Activated naive CD4-positive, alpha-beta T cell treated with anti-CD3 and anti-CD28 coated beads for 36 hours (primary cell): ENCODE results near the gene ICOSLG. TPM values are rescaled to one million over a fixed set of nuclear protein-coding genes. Genes with fewer than 3 reads are reported as not detected.
"Not testable (repeated sequence)": the region's sequence is repeated elsewhere in the genome, so short reads cannot be mapped to it uniquely, and the experiment has no call there.

Experiments
- CTCF ChIA-PET: fragments of 350-600 bp; sonication (Branson Sonifier 250); formaldehyde crosslinking; loops from one replicate; lab custom pipeline; 2021; ENCODE audit warnings: antibody characterized with exemption; lab: Charles Lee
- DNase-seq: peaks from one replicate; pipeline ENCODE4 v3.0.0-alpha.2; 2020
- H3K27ac Mint-ChIP-seq: one replicate; pipeline ENCODE4 v1.8.0; 2021; ENCODE audit warnings: mild to moderate bottlenecking, mixed read lengths
- H3K27me3 Mint-ChIP-seq: one replicate; pipeline ENCODE4 v1.8.0; 2021; ENCODE audit warnings: low read depth, mixed read lengths
- H3K36me3 Mint-ChIP-seq: one replicate; pipeline ENCODE4 v1.8.0; 2021; ENCODE audit warnings: low read depth, mixed read lengths
- H3K4me1 Mint-ChIP-seq: one replicate; pipeline ENCODE4 v1.8.0; 2021; ENCODE audit warnings: low read depth, mixed read lengths
- H3K4me3 Mint-ChIP-seq: one replicate; pipeline ENCODE4 v1.8.0; 2021; ENCODE audit warnings: mild to moderate bottlenecking, moderate library complexity, mixed read lengths
- H3K9me3 Mint-ChIP-seq: one replicate; pipeline ENCODE4 v1.8.0; 2021; ENCODE audit warnings: mixed read lengths
- intact Hi-C: fragments of 100-400 bp; cut with micrococcal nuclease; formaldehyde crosslinking; loops from one replicate; pipeline ENCODE4 v1.15.1; 2023
- total RNA-seq, 2 experiments: library from RNA; stranded (reverse); gene quantifications; one replicate each; pipeline ENCODE4 v1.2.3, GENCODE V29; 2021

The ICOSLG gene
- total RNA-seq, 2 experiments from 2014 or later, result 1.4 to 1.9 TPM

GRCh38 chr21:44261675-44262295 is 21.0 kb upstream of the ICOSLG start, which contains the start of gene DNMT3L:
Gene DNMT3L (minus strand): TSS chr21:44261897. CDS start chr21:44261259, 638 bp downstream.
- Mint-ChIP-seq H3K36me3 (no peaks in the 10 kb centered on the region), H3K9me3 (no peaks in the 10 kb centered on the region), H3K4me3 (no peak within 1 kb of the TSS), H3K4me1 (no peaks in the 10 kb centered on the region), H3K27ac (no peak within 1 kb of the TSS), H3K27me3 (no peaks in the 10 kb centered on the region)
- DNase-seq, result no peak
- intact Hi-C loops, result no loop called here
- CTCF ChIA-PET, result interaction anchor here (0.6 to 1.1 kb wide), 2 partner anchors 36 to 89 kb away, joined by 3 to 4 read pairs; no protein-coding TSS in a partner anchor

GRCh38 chr21:44260791-44261631 is 20.3 kb upstream of the ICOSLG start:
- no peak for DNase-seq
- H3K4me1 Mint-ChIP-seq, result no peaks in the 10 kb centered on the region
- no peak overlapping the region for H3K27ac Mint-ChIP-seq
- CTCF ChIA-PET, result interaction anchor here (0.6 to 1.1 kb wide), 3 partner anchors 36 to 90 kb away, joined by 3 to 4 read pairs (median 3); no protein-coding TSS in a partner anchor
- H3K36me3 Mint-ChIP-seq, result no peaks in the 10 kb centered on the region
- no peaks in the 10 kb centered on the region for H3K9me3 Mint-ChIP-seq
- no peak overlapping the region for H3K4me3 Mint-ChIP-seq
- intact Hi-C loops, result no loop called here
- H3K27me3 Mint-ChIP-seq, result no peaks in the 10 kb centered on the region

- no peak overlapping the region for H3K27ac Mint-ChIP-seq
Measured at GRCh38 chr21:44260066-44260465, 19.3 kb upstream of the ICOSLG start.

GRCh38 chr21:44259082-44259705 is 18.5 kb upstream of the ICOSLG start:
- Mint-ChIP-seq H3K36me3 (no peaks in the 10 kb centered on the region), H3K27ac (no peak overlapping the region), H3K27me3 (no peaks in the 10 kb centered on the region), H3K4me1 (no peaks in the 10 kb centered on the region), H3K4me3 (no peak overlapping the region), H3K9me3 (no peaks in the 10 kb centered on the region)
- intact Hi-C loops, result no loop called here
- CTCF ChIA-PET, result no interaction called here
- no peak for DNase-seq

More at GRCh38 chr21:44260066-44260465, 19.3 kb upstream of the ICOSLG start:
- H3K4me1 Mint-ChIP-seq, result no peaks in the 10 kb centered on the region
- intact Hi-C loops, result no loop called here
- no peaks in the 10 kb centered on the region for H3K27me3 Mint-ChIP-seq
- H3K9me3 Mint-ChIP-seq, result no peaks in the 10 kb centered on the region
- H3K36me3 Mint-ChIP-seq, result no peaks in the 10 kb centered on the region
- H3K4me3 Mint-ChIP-seq, result no peak overlapping the region
- CTCF ChIA-PET, result interaction anchor here (0.6 to 1.0 kb wide), 2 partner anchors 37 to 202 kb away, joined by 3 read pairs; no protein-coding TSS in a partner anchor
- no peak for DNase-seq

DNA sequence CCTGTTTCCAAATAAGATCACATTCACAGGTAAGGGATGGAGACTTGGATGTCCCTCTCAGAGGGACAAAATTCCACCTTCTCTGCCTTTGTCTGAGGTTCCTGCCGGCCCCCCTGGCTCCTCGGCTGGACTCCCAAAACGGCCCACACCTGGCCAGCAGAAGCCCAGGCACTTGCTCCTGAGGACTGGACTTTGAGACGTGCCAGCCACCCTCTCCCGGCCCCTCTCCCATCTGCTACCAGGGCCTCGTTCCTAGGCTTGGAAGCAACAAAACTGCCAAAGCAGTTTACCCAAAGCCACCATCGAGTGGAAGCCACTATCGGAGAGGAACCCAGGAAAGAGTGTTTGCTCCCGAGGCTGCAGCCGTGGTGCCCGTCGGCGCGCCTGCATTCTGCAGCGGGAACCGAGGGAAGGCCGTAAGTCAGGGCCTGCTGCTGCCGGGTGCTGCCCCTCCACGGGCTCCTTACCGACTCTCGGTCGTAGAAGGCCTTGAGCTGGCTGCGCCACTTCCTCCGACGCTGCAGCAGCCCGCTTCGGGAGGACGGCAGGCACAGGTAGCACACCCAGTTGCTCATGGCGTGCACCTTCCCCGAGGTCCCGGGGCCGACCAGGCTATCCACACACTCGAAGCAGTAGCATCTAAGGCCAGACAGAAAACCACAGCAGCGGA is 17.4 kb upstream of the ICOSLG start:
- CTCF ChIA-PET, result no interaction called here
- Mint-ChIP-seq H3K36me3 (no peaks in the 10 kb centered on the region), H3K4me1 (no peaks in the 10 kb centered on the region), H3K4me3 (no peak overlapping the region), H3K9me3 (no peaks in the 10 kb centered on the region), H3K27me3 (no peaks in the 10 kb centered on the region), H3K27ac (no peak overlapping the region)
- DNase-seq, result no peak
- intact Hi-C loops, result no loop called here

DNA sequence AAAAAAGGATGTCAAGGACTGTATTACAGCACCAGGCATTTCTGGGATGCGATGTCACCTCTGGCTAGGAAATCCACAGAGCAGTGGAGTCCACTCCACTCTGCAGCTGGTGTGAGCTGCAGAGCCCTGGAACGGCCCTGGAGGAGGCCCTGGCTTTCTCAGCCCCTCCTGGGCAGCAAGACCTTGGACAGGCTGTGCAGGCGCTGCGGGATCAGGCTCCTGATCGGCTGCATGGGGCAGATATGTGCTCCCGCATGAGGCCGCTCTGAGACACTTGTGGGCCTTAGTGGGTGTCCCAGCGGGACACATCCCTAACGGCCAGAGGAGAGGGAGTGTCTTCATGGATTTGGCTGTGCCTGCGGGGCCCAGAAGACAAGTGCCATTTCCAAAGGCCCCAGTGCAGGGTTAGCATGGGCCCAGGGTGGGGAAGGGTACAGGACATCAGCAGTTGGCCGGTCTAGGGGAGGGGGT is 14.8 kb upstream of the ICOSLG start:
- CTCF ChIA-PET, result no interaction called here
- no peak overlapping the region for H3K27ac Mint-ChIP-seq
- no peaks in the 10 kb centered on the region for H3K9me3 Mint-ChIP-seq

GRCh38 chr21:44253832-44254710 is 13.3 kb upstream of the ICOSLG start:
- H3K36me3 Mint-ChIP-seq, result no peaks in the 10 kb centered on the region
- no peak overlapping the region for H3K4me3 Mint-ChIP-seq
- no peaks in the 10 kb centered on the region for H3K4me1 Mint-ChIP-seq
- no peak for DNase-seq
- H3K27ac Mint-ChIP-seq, result no peak overlapping the region
- intact Hi-C loops, result no loop called here
- no peaks in the 10 kb centered on the region for H3K27me3 Mint-ChIP-seq
- H3K9me3 Mint-ChIP-seq, result no peaks in the 10 kb centered on the region
- CTCF ChIA-PET, result interaction anchor here (1.4 kb wide), 1 partner anchor 51 kb away, joined by 4 read pairs; no protein-coding TSS in a partner anchor

More for the DNA sequence above, 14.8 kb upstream of the ICOSLG start:
- no peaks in the 10 kb centered on the region for H3K36me3 Mint-ChIP-seq
- no peak overlapping the region for H3K4me3 Mint-ChIP-seq
- intact Hi-C loops, result no loop called here
- no peak for DNase-seq
- H3K4me1 Mint-ChIP-seq, result no peaks in the 10 kb centered on the region
- H3K27me3 Mint-ChIP-seq, result no peaks in the 10 kb centered on the region

DNA sequence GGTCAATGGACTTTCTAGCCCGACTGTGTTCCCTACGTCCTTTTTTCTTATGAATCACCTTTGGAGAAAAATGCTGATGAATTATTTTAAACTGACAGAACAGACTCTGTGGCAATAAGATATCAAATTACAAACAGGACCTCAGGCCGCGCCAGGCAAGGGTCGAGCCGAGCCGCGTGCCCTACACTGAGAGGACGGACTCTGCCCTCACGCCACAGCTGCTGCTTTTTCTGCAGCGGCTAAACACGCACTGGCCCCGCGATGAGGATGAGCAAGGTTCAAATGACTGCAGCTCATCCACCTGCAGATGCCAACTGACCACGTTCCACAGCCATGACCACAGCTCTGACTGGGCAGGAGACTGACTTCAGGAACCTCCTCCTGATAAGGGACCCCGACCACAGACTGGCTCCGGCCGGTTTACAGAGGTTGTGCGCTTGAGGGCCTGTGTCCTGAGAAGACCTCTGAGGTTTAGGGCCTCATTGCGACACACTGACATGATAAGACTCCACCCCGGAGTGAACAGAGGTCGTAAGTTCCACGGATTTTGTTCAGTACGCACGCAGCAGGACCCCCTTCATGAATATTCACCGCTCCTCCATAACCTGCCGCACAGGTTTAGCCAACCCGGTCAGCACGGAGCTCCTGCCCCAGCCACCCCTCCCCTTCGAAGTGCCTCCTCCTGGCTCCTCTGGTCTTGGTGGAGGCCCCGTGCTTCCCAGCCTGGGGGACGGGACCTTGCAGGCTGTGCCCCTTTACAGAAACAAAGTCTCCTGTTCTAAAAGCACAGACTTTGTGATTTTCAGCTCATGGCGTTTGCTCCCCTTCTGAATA is 8.7 kb upstream of the ICOSLG start:
- H3K4me3 Mint-ChIP-seq, H3K27ac Mint-ChIP-seq, H3K4me1 Mint-ChIP-seq, H3K36me3 Mint-ChIP-seq, H3K9me3 Mint-ChIP-seq, CTCF ChIA-PET, H3K27me3 Mint-ChIP-seq, intact Hi-C loops, DNase-seq: not testable (repeated sequence)

GRCh38 chr21:44247904-44248303 is 7.2 kb upstream of the ICOSLG start:
- H3K9me3 Mint-ChIP-seq, H3K4me1 Mint-ChIP-seq, DNase-seq, intact Hi-C loops, CTCF ChIA-PET, H3K27ac Mint-ChIP-seq, H3K36me3 Mint-ChIP-seq, H3K4me3 Mint-ChIP-seq, H3K27me3 Mint-ChIP-seq: not testable (repeated sequence)

GRCh38 chr21:44243980-44244379 is 3.2 kb upstream of the ICOSLG start:
- H3K9me3 Mint-ChIP-seq, H3K27ac Mint-ChIP-seq, H3K36me3 Mint-ChIP-seq, H3K4me1 Mint-ChIP-seq, H3K4me3 Mint-ChIP-seq, CTCF ChIA-PET, DNase-seq, H3K27me3 Mint-ChIP-seq, intact Hi-C loops: not testable (repeated sequence)

- H3K4me1 Mint-ChIP-seq, H3K36me3 Mint-ChIP-seq, CTCF ChIA-PET, H3K27ac Mint-ChIP-seq, H3K4me3 Mint-ChIP-seq, H3K27me3 Mint-ChIP-seq, intact Hi-C loops, H3K9me3 Mint-ChIP-seq, DNase-seq: not testable (repeated sequence)
Measured at GRCh38 chr21:44241281-44241680, 538 bp upstream of the ICOSLG start.
